ENCODE measurements around the gene ALK.

The ALK gene

DNA sequence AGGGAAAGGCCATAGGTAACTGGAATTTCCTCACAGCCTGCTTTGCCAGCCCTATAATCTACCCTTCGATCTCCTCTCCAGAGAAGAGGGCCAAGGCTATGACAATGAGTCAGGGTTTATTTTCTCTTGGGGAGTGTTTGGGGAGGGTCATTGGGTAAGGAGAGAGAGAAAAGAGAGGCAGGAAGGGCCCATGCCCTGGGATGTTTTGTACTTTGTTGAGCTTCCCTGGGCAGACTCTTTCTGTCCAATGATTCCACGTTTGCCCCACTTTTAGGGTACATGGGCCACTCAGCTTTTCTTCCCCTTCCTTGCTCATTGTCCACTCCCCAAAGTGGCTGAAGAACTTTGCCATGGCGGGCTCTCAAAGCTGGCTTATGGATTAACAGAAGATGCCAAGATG is 224.2 kb downstream of the ALK start:
- Histone ChIP-seq H3K79me2 (ENCODE audit: low read length) (no peaks in the 10 kb centered on the region), H3K4me3 (ENCODE audit: low read length) (no peak overlapping the region), H3K9ac (ENCODE audit: low read length) (no peak overlapping the region), H2AFZ (ENCODE audit: low read length) (no peak overlapping the region), H3K9me2 (replicated peaks; ENCODE audit: insufficient read depth, low read length) (no peaks in the 10 kb centered on the region), H3K27me3 (replicated peaks; ENCODE audit: insufficient read depth, low read length) (no peaks in the 10 kb centered on the region), H4K20me1 (ENCODE audit: insufficient read depth, low read length) (no peaks in the 10 kb centered on the region), H3F3A (ENCODE audit: insufficient read depth, low read length) (no peaks in the 10 kb centered on the region), H3K27ac (ENCODE audit: low read length) (no peak overlapping the region), H3K9me3 (replicated peaks; ENCODE audit: insufficient read depth, low read length) (no peaks in the 10 kb centered on the region), H3K4me2 (ENCODE audit: low read depth, low read length) (no peak overlapping the region), H3K4me1 (ENCODE audit: low read length) (no peaks in the 10 kb centered on the region), H3K36me3 (replicated peaks; ENCODE audit: insufficient read depth, low read length) (no peaks in the 10 kb centered on the region)
- no peak for TF ChIP-seq EZH2phosphoT487 (IDR thresholded peaks at IDR 0.05; ENCODE audit: low read length)
- TF ChIP-seq EZH2 (optimal IDR thresholded peaks at IDR 0.05; ENCODE audit: low read depth, low read length), result no peak
- TF ChIP-seq, protein P1, sequence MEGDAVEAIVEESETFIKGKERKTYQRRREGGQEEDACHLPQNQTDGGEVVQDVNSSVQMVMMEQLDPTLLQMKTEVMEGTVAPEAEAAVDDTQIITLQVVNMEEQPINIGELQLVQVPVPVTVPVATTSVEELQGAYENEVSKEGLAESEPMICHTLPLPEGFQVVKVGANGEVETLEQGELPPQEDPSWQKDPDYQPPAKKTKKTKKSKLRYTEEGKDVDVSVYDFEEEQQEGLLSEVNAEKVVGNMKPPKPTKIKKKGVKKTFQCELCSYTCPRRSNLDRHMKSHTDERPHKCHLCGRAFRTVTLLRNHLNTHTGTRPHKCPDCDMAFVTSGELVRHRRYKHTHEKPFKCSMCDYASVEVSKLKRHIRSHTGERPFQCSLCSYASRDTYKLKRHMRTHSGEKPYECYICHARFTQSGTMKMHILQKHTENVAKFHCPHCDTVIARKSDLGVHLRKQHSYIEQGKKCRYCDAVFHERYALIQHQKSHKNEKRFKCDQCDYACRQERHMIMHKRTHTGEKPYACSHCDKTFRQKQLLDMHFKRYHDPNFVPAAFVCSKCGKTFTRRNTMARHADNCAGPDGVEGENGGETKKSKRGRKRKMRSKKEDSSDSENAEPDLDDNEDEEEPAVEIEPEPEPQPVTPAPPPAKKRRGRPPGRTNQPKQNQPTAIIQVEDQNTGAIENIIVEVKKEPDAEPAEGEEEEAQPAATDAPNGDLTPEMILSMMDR (IDR thresholded peaks at IDR 0.05; ENCODE audit: low read length), result no peak
- no peak for DNase-seq

DNA sequence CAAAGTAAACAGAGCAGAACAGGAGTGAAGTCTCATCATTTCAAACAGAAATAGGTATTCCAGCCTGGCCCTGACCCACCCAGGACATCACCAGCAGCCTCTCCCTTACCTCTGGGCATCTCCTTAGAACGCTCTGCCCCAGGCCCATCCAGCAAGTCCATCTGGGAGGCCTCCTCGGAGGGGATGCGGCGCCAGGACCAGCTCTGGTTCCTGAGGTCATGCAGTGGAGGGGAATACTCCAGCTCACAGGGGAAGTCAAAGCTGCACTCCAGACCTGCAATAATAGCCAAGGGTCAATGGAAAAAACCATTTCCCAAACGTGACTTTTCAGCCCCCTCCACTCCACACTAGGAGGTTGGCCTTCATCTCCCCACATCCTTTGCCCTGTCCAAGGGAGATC is 226.6 kb downstream of the ALK start:
- H3K9me2 ChIP-seq (replicated peaks; ENCODE audit: insufficient read depth, low read length), result no peaks in the 10 kb centered on the region
- H4K20me1 ChIP-seq (ENCODE audit: insufficient read depth, low read length), result no peaks in the 10 kb centered on the region
- H3F3A ChIP-seq (ENCODE audit: insufficient read depth, low read length), result no peaks in the 10 kb centered on the region
- TF ChIP-seq, protein P1 (IDR thresholded peaks at IDR 0.05; ENCODE audit: low read length), result no peak
- TF ChIP-seq EZH2phosphoT487 (IDR thresholded peaks at IDR 0.05; ENCODE audit: low read length), result no peak
- H3K79me2 ChIP-seq (ENCODE audit: low read length), result no peaks in the 10 kb centered on the region
- H3K9ac ChIP-seq (ENCODE audit: low read length), result no peak overlapping the region
- no peaks in the 10 kb centered on the region for H3K9me3 ChIP-seq (replicated peaks; ENCODE audit: insufficient read depth, low read length)
- H3K27me3 ChIP-seq (replicated peaks; ENCODE audit: insufficient read depth, low read length), result no peaks in the 10 kb centered on the region
- H3K4me1 ChIP-seq (ENCODE audit: low read length), result no peaks in the 10 kb centered on the region
- H3K4me2 ChIP-seq (ENCODE audit: low read depth, low read length), result no peak overlapping the region
- DNase-seq, result no peak
- H3K27ac ChIP-seq (ENCODE audit: low read length), result no peak overlapping the region
- no peak overlapping the region for H2AFZ ChIP-seq (ENCODE audit: low read length)
- H3K4me3 ChIP-seq (ENCODE audit: low read length), result no peak overlapping the region
- H3K36me3 ChIP-seq (replicated peaks; ENCODE audit: insufficient read depth, low read length), result no peaks in the 10 kb centered on the region

DNA sequence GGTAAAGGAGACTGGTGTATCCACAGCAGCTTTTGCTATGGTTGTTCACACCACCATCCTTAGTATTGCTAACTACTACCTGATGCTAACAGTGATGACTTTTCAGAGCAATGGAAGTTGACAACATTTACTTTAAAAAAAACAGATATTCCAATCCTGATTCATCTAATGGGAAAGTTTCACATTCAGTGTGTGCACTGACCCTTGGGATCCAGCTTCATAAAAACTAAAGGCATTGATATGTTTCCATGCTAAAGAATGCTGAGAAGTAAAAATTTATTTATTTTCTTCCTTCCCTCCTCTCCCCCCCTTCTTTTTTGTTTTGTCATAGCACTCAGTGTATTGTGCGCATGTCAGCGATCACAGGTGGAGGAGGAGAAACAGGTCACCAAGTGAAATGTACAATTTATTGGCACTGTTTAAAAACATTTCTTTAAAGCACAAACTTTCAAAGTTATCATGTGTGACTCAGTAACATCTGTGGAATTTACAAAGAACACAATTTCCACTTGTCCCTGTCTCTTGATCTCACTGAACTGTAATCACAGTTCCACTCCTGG is 229.9 kb downstream of the ALK start:
- Histone ChIP-seq H3K4me2 (ENCODE audit: low read depth, low read length) (no peak overlapping the region), H3K36me3 (replicated peaks; ENCODE audit: insufficient read depth, low read length) (no peaks in the 10 kb centered on the region), H2AFZ (ENCODE audit: low read length) (no peak overlapping the region), H3K9me3 (replicated peaks; ENCODE audit: insufficient read depth, low read length) (no peaks in the 10 kb centered on the region), H3K79me2 (ENCODE audit: low read length) (no peaks in the 10 kb centered on the region), H3K9me2 (replicated peaks; ENCODE audit: insufficient read depth, low read length) (no peaks in the 10 kb centered on the region), H3K4me1 (ENCODE audit: low read length) (no peaks in the 10 kb centered on the region), H3F3A (ENCODE audit: insufficient read depth, low read length) (no peaks in the 10 kb centered on the region), H3K9ac (ENCODE audit: low read length) (no peak overlapping the region), H3K4me3 (ENCODE audit: low read length) (no peak overlapping the region), H4K20me1 (ENCODE audit: insufficient read depth, low read length) (no peaks in the 10 kb centered on the region), H3K27me3 (replicated peaks; ENCODE audit: insufficient read depth, low read length) (no peaks in the 10 kb centered on the region), H3K27ac (ENCODE audit: low read length) (no peak overlapping the region)
- DNase-seq, result no peak
- TF ChIP-seq, protein P1 (IDR thresholded peaks at IDR 0.05; ENCODE audit: low read length), result no peak
- TF ChIP-seq EZH2phosphoT487 (IDR thresholded peaks at IDR 0.05; ENCODE audit: low read length) (no peak), EZH2 (optimal IDR thresholded peaks at IDR 0.05; ENCODE audit: low read depth, low read length) (no peak)
